H1 (cell line): ENCODE data around the gene DMXL1. TPM values are rescaled to one million over a fixed set of nuclear protein-coding genes. Genes with fewer than 3 reads are reported as not detected.

Experiments used
- CTCF ChIA-PET: fragments of 300-600 bp; sonication (Branson Sonifier 250); formaldehyde crosslinking; loops from one replicate; lab custom pipeline; 2021; ENCODE audit not compliant: partially characterized antibody; lab: Charles Lee
- POLR2A ChIA-PET: fragments of 300-600 bp; sonication (Branson Sonifier 250); formaldehyde crosslinking; loops from one replicate; lab custom pipeline; 2021; ENCODE audit warnings: inconsistent platforms; ENCODE audit not compliant: partially characterized antibody; lab: Charles Lee
- DNase-seq, 2 experiments: peaks; one replicate each; pipeline versions ENCODE4 v3.0.0 to v3.0.0-alpha.2; 2010 to 2022; ENCODE audit warnings: low spot score in 2 of 2, low read depth in 1 of 2, mixed read lengths in 1 of 2
- FAIRE-seq: peaks from 2 replicates; lab custom pipeline; 2011; peaks lifted over from hg19 to GRCh38; lab: Jason Lieb, UNC
- H2AFZ ChIP-seq: 2 replicates; pipeline ENCODE4 v1.8.1; 2012; ENCODE audit warnings: low read length, inconsistent platforms
- H2AK5ac ChIP-seq: 2 replicates; pipeline ENCODE4 v1.6.1; 2013; ENCODE audit warnings: low read depth, low read length
- H2BK120ac ChIP-seq: replicated peaks from 2 replicates; pipeline ENCODE3; 2013; ENCODE audit warnings: low read depth, low read length, inconsistent platforms
- H2BK12ac ChIP-seq: 2 replicates; pipeline ENCODE4 v1.6.1; 2013; ENCODE audit warnings: low read depth, low read length
- H2BK15ac ChIP-seq: 2 replicates; pipeline ENCODE4 v1.6.1; 2013; ENCODE audit warnings: low read length
- H2BK20ac ChIP-seq: 2 replicates; pipeline ENCODE4 v1.6.1; 2013; ENCODE audit warnings: low read length
- H2BK5ac ChIP-seq: 2 replicates; pipeline ENCODE4 v1.6.1; 2013; ENCODE audit warnings: low read depth, low read length
- H3K14ac ChIP-seq: 2 replicates; pipeline ENCODE4 v1.6.1; 2013; ENCODE audit warnings: inconsistent platforms; ENCODE audit not compliant: insufficient read length
- H3K18ac ChIP-seq: 2 replicates; pipeline ENCODE4 v1.6.1; 2013; ENCODE audit warnings: low read length; ENCODE audit errors: extremely low read depth
- H3K23ac ChIP-seq: 2 replicates; pipeline ENCODE4 v1.6.1; 2013; ENCODE audit warnings: inconsistent platforms; ENCODE audit not compliant: insufficient read length
- H3K23me2 ChIP-seq: 2 replicates; pipeline ENCODE4 v1.6.1; 2013; ENCODE audit warnings: low read depth, low read length
- H3K27ac ChIP-seq: 2 replicates; pipeline ENCODE4 v1.6.1; 2011; ENCODE audit warnings: low read depth, low read length, inconsistent platforms
- H3K27me3 ChIP-seq, 4 experiments: replicated peaks in 1 of 4; 1 replicate in 1 of 4; 2 replicates in 3 of 4; pipeline versions ENCODE4 v1.6.1 to v1.8.1; 2011 to 2013; ENCODE audit warnings: low read length in 3 of 4, mild to moderate bottlenecking in 3 of 4, inconsistent platforms in 2 of 4, mixed read lengths in 2 of 4, moderate library complexity in 1 of 4; ENCODE audit not compliant: control insufficient read depth in 3 of 4, insufficient read depth in 3 of 4; ENCODE audit errors: extremely low read depth in 1 of 4
- H3K36me3 ChIP-seq, 4 experiments: 2 replicates each; pipeline versions ENCODE4 v1.6.1 to v1.8.1; 2011 to 2013; ENCODE audit warnings: mild to moderate bottlenecking in 4 of 4, low read length in 3 of 4, moderate library complexity in 2 of 4, control low read depth in 1 of 4, inconsistent platforms in 1 of 4; ENCODE audit not compliant: insufficient read depth in 4 of 4, control insufficient read depth in 2 of 4
- H3K4ac ChIP-seq: replicated peaks from 2 replicates; pipeline ENCODE3; 2013; ENCODE audit warnings: low read length, low read depth, mixed read lengths, inconsistent platforms; ENCODE audit not compliant: insufficient read length
- H3K4me1 ChIP-seq, 4 experiments: replicated peaks in 1 of 4; 1 replicate in 1 of 4; 2 replicates in 3 of 4; pipeline versions ENCODE4 v1.6.1 to v1.8.1; 2011 to 2013; ENCODE audit warnings: low read length in 3 of 4, inconsistent platforms in 2 of 4, mixed read lengths in 1 of 4; ENCODE audit not compliant: insufficient read depth in 4 of 4, control insufficient read depth in 3 of 4
- H3K4me2 ChIP-seq, 2 experiments: 2 replicates each; pipeline versions ENCODE4 v1.6.1 to v1.8.1; 2011 to 2013; ENCODE audit warnings: low read depth in 2 of 2, low read length in 2 of 2, control low read depth in 1 of 2, inconsistent platforms in 1 of 2, mild to moderate bottlenecking in 1 of 2; ENCODE audit not compliant: insufficient read depth in 1 of 2
- H3K4me3 ChIP-seq, 4 experiments: fragments of 200-600, 300-600 bp in 1 of 4; sonication (generic), shearing (Covaris generic), sonication (Bioruptor Twin) in 1 of 4; 2 replicates each; pipeline versions ENCODE4 v1.5.1 to v1.8.1; 2011 to 2016; ENCODE audit warnings: low read length in 4 of 4, low read depth in 3 of 4, control low read depth in 2 of 4, inconsistent platforms in 2 of 4, mild to moderate bottlenecking in 2 of 4, mixed read lengths in 1 of 4, moderate library complexity in 1 of 4; ENCODE audit not compliant: insufficient read depth in 2 of 4; ENCODE audit errors: extremely low read depth in 1 of 4
- H3K56ac ChIP-seq: replicated peaks from 2 replicates; pipeline ENCODE3; 2013; ENCODE audit warnings: low read depth, mild to moderate bottlenecking, mixed read lengths, low read length, inconsistent platforms; ENCODE audit not compliant: insufficient read length
- H3K79me1 ChIP-seq: 2 replicates; pipeline ENCODE4 v1.6.1; 2013; ENCODE audit warnings: low read depth, low read length, control low read depth
- H3K79me2 ChIP-seq, 2 experiments: 2 replicates each; pipeline versions ENCODE4 v1.6.1 to v1.8.1; 2012 to 2013; ENCODE audit warnings: low read length in 2 of 2, mild to moderate bottlenecking in 2 of 2, inconsistent platforms in 1 of 2; ENCODE audit not compliant: insufficient read depth in 2 of 2, control insufficient read depth in 1 of 2
- H3K9ac ChIP-seq, 4 experiments: replicated peaks in 1 of 4; 1 replicate in 1 of 4; 2 replicates in 3 of 4; pipeline versions ENCODE4 v1.6.1 to v1.8.1; 2011 to 2013; ENCODE audit warnings: low read depth in 3 of 4, low read length in 3 of 4, control low read depth in 2 of 4, mild to moderate bottlenecking in 2 of 4, moderate library complexity in 2 of 4, inconsistent platforms in 1 of 4; ENCODE audit errors: extremely low read depth in 1 of 4
- H3K9me3 ChIP-seq, 2 experiments: 2 replicates each; pipeline versions ENCODE4 v1.6.1 to v1.8.1; 2012 to 2013; ENCODE audit warnings: mild to moderate bottlenecking in 2 of 2, moderate library complexity in 2 of 2, control low read depth in 1 of 2, inconsistent platforms in 1 of 2, low read depth in 1 of 2, low read length in 1 of 2, mixed read lengths in 1 of 2; ENCODE audit not compliant: insufficient read depth in 2 of 2
- H4K20me1 ChIP-seq, 2 experiments: replicated peaks in 1 of 2; 2 replicates each; pipeline versions ENCODE3 to v1.8.1; 2011 to 2013; ENCODE audit warnings: inconsistent platforms in 2 of 2, low read length in 2 of 2, mild to moderate bottlenecking in 1 of 2; ENCODE audit not compliant: insufficient read depth in 2 of 2, control insufficient read depth in 1 of 2
- H4K5ac ChIP-seq: 2 replicates; pipeline ENCODE4 v1.6.1; 2013; ENCODE audit warnings: low read length, low read depth, mixed read lengths, inconsistent platforms; ENCODE audit not compliant: insufficient read length
- H4K8ac ChIP-seq: 2 replicates; pipeline ENCODE4 v1.8.0; 2013; ENCODE audit warnings: mild to moderate bottlenecking, moderate library complexity, low read length, inconsistent platforms; ENCODE audit not compliant: insufficient read depth; ENCODE audit errors: extremely low read depth
- H4K91ac ChIP-seq: replicated peaks from 2 replicates; pipeline ENCODE3; 2013; ENCODE audit warnings: low read length, mixed read lengths, inconsistent platforms; ENCODE audit not compliant: insufficient read length
- WGBS, 2 experiments: shearing (Covaris generic) in 1 of 2; methylation state at CpG; one replicate each; pipeline versions ENCODE4 v1.1.6 to v1.1.7; 2013 to 2015; ENCODE audit warnings: low lambda C conversion rate in 2 of 2, mixed read lengths in 2 of 2, inconsistent platforms in 1 of 2, low coverage in 1 of 2, missing lambda C conversion rate in 1 of 2; ENCODE audit not compliant: insufficient replicate concordance in 2 of 2, insufficient coverage in 1 of 2, insufficient read length in 1 of 2; ENCODE audit errors: extremely low coverage in 1 of 2, missing lambda C conversion rate in 1 of 2; 5-methylcytosine and 5-hydroxymethylcytosine counted together
- polyA plus RNA-seq, 7 experiments: library from polyadenylated mRNA; depleted of rRNA in 3 of 7; stranded (reverse) in 5 of 7; unstranded in 2 of 7; fragments of >200 nt in 5 of 7; fragments of 200-250 nt in 2 of 7; gene quantifications; 1 replicate in 5 of 7; 2 replicates in 1 of 7; 4 replicates in 1 of 7; pipeline versions ENCODE4 v1.2.1 to v1.2.3, GENCODE V29; 2011 to 2013; ENCODE audit warnings: missing spikeins in 2 of 7, mixed read lengths in 2 of 7
- total RNA-seq: library from RNA; stranded (reverse); fragmentation: NEBNext Ultra II Directional; extraction: Animal tissue kit (Norgen Biotek cat#: 25700); gene quantifications from 2 replicates; pipeline ENCODE4 v1.2.1, GENCODE V29; 2021

Gene DMXL1
- total and polyA plus RNA-seq, 2 of the 8 experiments (the other 6 are each of a cell fraction or from before 2014, with no cell fraction given), result 10.1 to 43.9 TPM

DNA sequence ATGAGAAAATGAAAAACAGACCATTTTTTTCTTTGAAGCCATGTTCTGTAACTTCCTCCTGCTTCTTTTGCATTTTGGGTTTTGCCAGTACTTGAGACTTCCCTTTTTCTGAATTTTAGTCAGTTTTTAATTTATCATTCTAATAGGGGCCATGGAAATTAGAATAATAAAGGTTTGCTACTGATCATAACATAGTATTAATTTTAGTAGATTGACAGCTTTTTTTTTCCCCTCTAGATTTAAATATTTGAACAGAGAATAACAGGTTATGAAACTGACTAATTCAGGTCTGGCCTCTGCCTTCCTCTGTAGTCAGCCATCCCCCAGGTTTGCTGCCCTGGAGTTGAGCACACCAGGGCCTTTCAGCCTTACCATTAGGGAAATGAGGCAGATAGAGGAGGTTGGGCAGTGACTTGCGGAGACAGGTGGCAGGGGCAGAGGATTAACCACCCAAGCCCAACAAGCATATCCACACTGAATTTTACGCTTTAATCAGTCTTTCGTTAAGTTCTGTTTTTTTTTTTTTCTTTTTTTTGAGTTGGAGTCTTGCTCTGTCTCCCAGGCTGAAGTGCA, 204.8 kb downstream of the DMXL1 start:
- ChIA-PET POLR2A (interaction anchor here (0.7 kb wide), 1 partner anchor 143 kb away, joined by 3 read pairs; no protein-coding TSS in a partner anchor), CTCF (interaction anchor here (1.6 to 3.1 kb wide), 2 partner anchors 20 to 137 kb away, joined by 5 to 13 read pairs; no protein-coding TSS in a partner anchor)
- no peak overlapping the region for H3K14ac ChIP-seq
- FAIRE-seq (no peak), DNase-seq (no peak)
- no peak overlapping the region for H2BK15ac ChIP-seq
- no peak overlapping the region for H3K56ac ChIP-seq
- H2BK120ac ChIP-seq, result no peak overlapping the region
- H4K20me1 ChIP-seq, result peaks cover 0 to 3% of the 10 kb centered on the region in 2 experiments
- no peak overlapping the region for H2AFZ ChIP-seq
- peaks cover 9% of the 10 kb centered on the region; the same call in 1 of the 2 replicates for H3K79me1 ChIP-seq
- H2AK5ac ChIP-seq, result no peak overlapping the region
- no peak overlapping the region for H3K23ac ChIP-seq
- H3K4me1 ChIP-seq, result peaks cover 0 to 2% (median under 1%) of the 10 kb centered on the region in 4 experiments; a peak in 2 of 7 replicates
- no peak overlapping the region for H3K9ac ChIP-seq
- 100% methylated on average over 3 of the region's 3 CpGs; no CpG with 5 or more reads in 1 of the 2 experiments for WGBS, 2 experiments
- H3K4me3 ChIP-seq, result no peak overlapping the region
- no peak overlapping the region for H4K5ac ChIP-seq
- H2BK12ac ChIP-seq, result no peak overlapping the region
- H4K8ac ChIP-seq, result no peak overlapping the region
- H3K18ac ChIP-seq, result no peak overlapping the region
- H3K23me2 ChIP-seq, result no peaks in the 10 kb centered on the region
- no peak overlapping the region for H2BK20ac ChIP-seq
- no peaks in the 10 kb centered on the region for H3K27me3 ChIP-seq
- no peak overlapping the region for H3K27ac ChIP-seq
- H3K4ac ChIP-seq, result no peak overlapping the region
- no peak overlapping the region for H3K4me2 ChIP-seq
- no peaks in the 10 kb centered on the region for H3K36me3 ChIP-seq
- peaks cover 0 to 12% of the 10 kb centered on the region in 2 experiments; a peak in 1 of 4 replicates for H3K79me2 ChIP-seq
- H2BK5ac ChIP-seq, result no peak overlapping the region
- no peak overlapping the region for H4K91ac ChIP-seq
- no peaks in the 10 kb centered on the region for H3K9me3 ChIP-seq
